HepG2 (cell line): ENCODE data around the gene SEC14L5. TPM values are rescaled to one million over a fixed set of nuclear protein-coding genes. Genes with fewer than 3 reads are reported as not detected.

Experiments
- ARID2 ChIP-seq: sonication (generic); formaldehyde crosslinking; IDR thresholded peaks from 2 replicates; pipeline ENCODE4 v1.8.1; 2022; ENCODE audit warnings: mild to moderate bottlenecking, missing genetic modification reagents, borderline replicate concordance
- ELF1 ChIP-seq: sonication (generic); formaldehyde crosslinking; IDR thresholded peaks from 2 replicates; pipeline ENCODE4 v1.4.0; 2020; ENCODE audit warnings: missing genetic modification reagents
- HNRNPUL1 ChIP-seq: fragments of 200-400 bp; formaldehyde crosslinking; IDR thresholded peaks from 2 replicates; pipeline ENCODE4 v1.6.1; 2017; ENCODE audit warnings: low read depth, mild to moderate bottlenecking, low read length, moderate library complexity
- HOXA3 ChIP-seq: sonication (generic); formaldehyde crosslinking; IDR thresholded peaks from 2 replicates; pipeline ENCODE4 v1.5.0; 2020; ENCODE audit warnings: missing genetic modification reagents
- KAT8 ChIP-seq: IDR thresholded peaks from 2 replicates; pipeline ENCODE4 v1.6.1; 2016; ENCODE audit warnings: missing genetic modification reagents, missing compliant biosample characterization
- MAF1 ChIP-seq: sonication (generic); formaldehyde crosslinking; IDR thresholded peaks from 2 replicates; pipeline ENCODE4 v1.5.0; 2020; ENCODE audit warnings: missing genetic modification reagents, borderline replicate concordance
- MYNN ChIP-seq: sonication (generic); formaldehyde crosslinking; IDR thresholded peaks from 2 replicates; pipeline ENCODE4 v1.4.0; 2020; ENCODE audit warnings: mild to moderate bottlenecking, low read depth, missing genetic modification reagents
- REL ChIP-seq: sonication (generic); formaldehyde crosslinking; conservative IDR thresholded peaks from 2 replicates; pipeline ENCODE4 v1.8.0; 2022; ENCODE audit warnings: mild to moderate bottlenecking, missing genetic modification reagents, moderate library complexity
- RELA ChIP-seq: sonication (generic); formaldehyde crosslinking; IDR thresholded peaks from 2 replicates; pipeline ENCODE4 v1.4.0; 2020; ENCODE audit warnings: missing genetic modification reagents
- SAFB2 ChIP-seq: sonication (generic); formaldehyde crosslinking; IDR thresholded peaks from 2 replicates; pipeline ENCODE4 v1.5.1; 2020; ENCODE audit warnings: missing genetic modification reagents, low read depth, mild to moderate bottlenecking, borderline replicate concordance
- ZNF136 ChIP-seq: sonication (generic); formaldehyde crosslinking; IDR thresholded peaks from 2 replicates; pipeline ENCODE4 v1.8.1; 2022; ENCODE audit warnings: low read depth, mild to moderate bottlenecking, moderate library complexity, missing genetic modification reagents
- ZNF232 ChIP-seq: sonication (generic); formaldehyde crosslinking; IDR thresholded peaks from 2 replicates; pipeline ENCODE4 v1.4.0; 2020; ENCODE audit warnings: missing genetic modification reagents, borderline replicate concordance
- ZNF546 ChIP-seq: sonication (generic); formaldehyde crosslinking; conservative IDR thresholded peaks from 2 replicates; pipeline ENCODE4 v1.8.1; 2023; ENCODE audit warnings: mild to moderate bottlenecking, missing genetic modification reagents
- polyA plus RNA-seq, 8 experiments: library from polyadenylated mRNA; depleted of rRNA in 3 of 8; stranded (reverse) in 7 of 8; unstranded in 1 of 8; fragments of >200 nt; fragmentation: Illumina TruSeq in 4 of 8; extraction: Trizol in 4 of 8; gene quantifications; 2 replicates each; pipeline versions ENCODE4 v1.2.1 to v1.2.3, GENCODE V29; 2011 to 2016; ENCODE audit warnings: low read depth in 4 of 8, missing spikeins in 1 of 8, mixed read lengths in 1 of 8; ENCODE audit not compliant: insufficient read depth in 1 of 8
- total RNA-seq, 5 experiments: library from RNA; depleted of rRNA; stranded (reverse); fragments of >200 nt; fragmentation: Illumina TruSeq; extraction: Trizol; gene quantifications; 2 replicates each; pipeline ENCODE4 v1.2.3, GENCODE V29; 2016; ENCODE audit warnings: low read depth in 1 of 5
- TF ChIP-seq, protein P1 (sequence below): fragments of 450-650 bp; IDR thresholded peaks from 2 replicates; pipeline ENCODE4 v1.6.1; 2017; ENCODE audit warnings: mild to moderate bottlenecking
- TF ChIP-seq, protein P2 (sequence below): sonication (generic); formaldehyde crosslinking; IDR thresholded peaks from 2 replicates; pipeline ENCODE4 v1.4.0; 2020; ENCODE audit warnings: mild to moderate bottlenecking, missing genetic modification reagents
- TF ChIP-seq, protein P3 (sequence below): sonication (generic); formaldehyde crosslinking; IDR thresholded peaks from 2 replicates; pipeline ENCODE4 v1.4.0; 2020; ENCODE audit warnings: missing genetic modification reagents, mild to moderate bottlenecking, borderline replicate concordance
- TF ChIP-seq, protein P4 (sequence below): sonication (generic); formaldehyde crosslinking; IDR thresholded peaks from 2 replicates; pipeline ENCODE4 v1.8.1; 2023; ENCODE audit warnings: missing genetic modification reagents, mild to moderate bottlenecking, borderline replicate concordance
- TF ChIP-seq, protein P5 (sequence below): sonication (generic); formaldehyde crosslinking; IDR thresholded peaks from 2 replicates; pipeline ENCODE4 v1.4.0; 2020; ENCODE audit warnings: mild to moderate bottlenecking, missing genetic modification reagents
- TF ChIP-seq, protein P6 (sequence below): IDR thresholded peaks from 2 replicates; pipeline ENCODE4 v1.6.1; 2012; ENCODE audit warnings: inconsistent platforms

SEC14L5 gene
- total and polyA plus RNA-seq, 2 of the 13 experiments (the other 11 are each of a cell fraction or from before 2014, with no cell fraction given), result 0.40 to 0.42 TPM

DNA sequence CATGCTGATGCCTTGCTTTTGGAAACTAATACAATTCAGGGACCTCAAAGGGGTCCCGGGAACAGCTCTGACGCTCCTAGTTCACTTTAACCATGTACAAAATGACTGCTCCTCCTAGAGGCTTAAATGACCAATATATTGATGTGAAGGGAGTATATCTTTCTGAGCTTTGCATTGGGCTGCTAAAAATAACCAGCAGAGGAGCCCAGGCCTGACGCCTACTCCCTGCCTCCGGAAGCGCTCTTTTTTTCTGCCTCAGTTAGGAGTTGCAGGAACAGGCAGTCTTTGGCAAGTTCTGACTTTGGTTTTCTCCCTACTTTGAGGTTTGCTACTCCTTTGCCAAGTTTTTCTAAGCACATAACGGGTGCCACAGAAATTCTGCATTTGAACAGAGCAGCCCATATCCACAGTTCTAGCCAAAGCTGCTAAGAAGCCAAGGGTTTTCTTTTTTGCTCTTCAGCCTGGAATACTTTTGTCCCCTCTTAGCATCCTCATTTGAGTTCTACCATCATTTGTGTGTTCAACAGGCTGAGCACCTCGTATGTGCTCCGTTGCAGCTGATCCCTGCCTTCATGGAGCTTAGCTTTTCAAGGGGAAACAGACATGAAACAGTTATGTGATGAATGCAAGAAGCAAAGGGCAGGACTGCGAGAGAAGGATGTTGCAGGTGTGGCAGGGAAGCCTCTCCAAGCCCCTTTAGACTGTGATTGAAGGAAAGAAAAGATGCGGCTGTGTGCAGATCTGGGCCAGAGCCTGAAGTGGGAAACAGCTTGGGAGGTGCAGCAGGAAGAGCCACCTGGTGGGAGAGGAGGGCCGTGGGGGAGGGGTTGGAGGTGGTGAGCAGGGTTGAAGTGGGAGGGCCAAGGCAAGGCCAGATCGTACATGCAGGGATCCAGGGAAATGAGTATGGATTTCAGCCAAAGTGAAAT lies 78.4 kb downstream of the SEC14L5 start (continued):
- TF ChIP-seq, protein P1, sequence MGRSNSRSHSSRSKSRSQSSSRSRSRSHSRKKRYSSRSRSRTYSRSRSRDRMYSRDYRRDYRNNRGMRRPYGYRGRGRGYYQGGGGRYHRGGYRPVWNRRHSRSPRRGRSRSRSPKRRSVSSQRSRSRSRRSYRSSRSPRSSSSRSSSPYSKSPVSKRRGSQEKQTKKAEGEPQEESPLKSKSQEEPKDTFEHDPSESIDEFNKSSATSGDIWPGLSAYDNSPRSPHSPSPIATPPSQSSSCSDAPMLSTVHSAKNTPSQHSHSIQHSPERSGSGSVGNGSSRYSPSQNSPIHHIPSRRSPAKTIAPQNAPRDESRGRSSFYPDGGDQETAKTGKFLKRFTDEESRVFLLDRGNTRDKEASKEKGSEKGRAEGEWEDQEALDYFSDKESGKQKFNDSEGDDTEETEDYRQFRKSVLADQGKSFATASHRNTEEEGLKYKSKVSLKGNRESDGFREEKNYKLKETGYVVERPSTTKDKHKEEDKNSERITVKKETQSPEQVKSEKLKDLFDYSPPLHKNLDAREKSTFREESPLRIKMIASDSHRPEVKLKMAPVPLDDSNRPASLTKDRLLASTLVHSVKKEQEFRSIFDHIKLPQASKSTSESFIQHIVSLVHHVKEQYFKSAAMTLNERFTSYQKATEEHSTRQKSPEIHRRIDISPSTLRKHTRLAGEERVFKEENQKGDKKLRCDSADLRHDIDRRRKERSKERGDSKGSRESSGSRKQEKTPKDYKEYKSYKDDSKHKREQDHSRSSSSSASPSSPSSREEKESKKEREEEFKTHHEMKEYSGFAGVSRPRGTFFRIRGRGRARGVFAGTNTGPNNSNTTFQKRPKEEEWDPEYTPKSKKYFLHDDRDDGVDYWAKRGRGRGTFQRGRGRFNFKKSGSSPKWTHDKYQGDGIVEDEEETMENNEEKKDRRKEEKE, result no peak
- TF ChIP-seq REL (CRISPR knock-in tag) (0 out of 2 replicates have a peak, but pooled peaks have one; percentile 7), MAF1 (CRISPR knock-in tag) (no peak), HNRNPUL1 (no peak), ARID2 (CRISPR knock-in tag) (peak; percentile 89; the same call in 1 of the 2 replicates), ELF1 (CRISPR knock-in tag) (peak; percentile 18; the same call in 1 of the 2 replicates), RELA (CRISPR knock-in tag) (0 out of 2 replicates have a peak, but pooled peaks have one; percentile 67), ZNF136 (CRISPR knock-in tag) (no peak), ZNF546 (CRISPR knock-in tag) (no peak; the same call in 1 of the 2 replicates), SAFB2 (CRISPR knock-in tag) (no peak), MYNN (CRISPR knock-in tag) (no peak), HOXA3 (no peak), KAT8 (CRISPR knock-in tag) (no peak), ZNF232 (CRISPR knock-in tag) (0 out of 2 replicates have a peak, but pooled peaks have one; percentile 9)
- TF ChIP-seq, protein P2, sequence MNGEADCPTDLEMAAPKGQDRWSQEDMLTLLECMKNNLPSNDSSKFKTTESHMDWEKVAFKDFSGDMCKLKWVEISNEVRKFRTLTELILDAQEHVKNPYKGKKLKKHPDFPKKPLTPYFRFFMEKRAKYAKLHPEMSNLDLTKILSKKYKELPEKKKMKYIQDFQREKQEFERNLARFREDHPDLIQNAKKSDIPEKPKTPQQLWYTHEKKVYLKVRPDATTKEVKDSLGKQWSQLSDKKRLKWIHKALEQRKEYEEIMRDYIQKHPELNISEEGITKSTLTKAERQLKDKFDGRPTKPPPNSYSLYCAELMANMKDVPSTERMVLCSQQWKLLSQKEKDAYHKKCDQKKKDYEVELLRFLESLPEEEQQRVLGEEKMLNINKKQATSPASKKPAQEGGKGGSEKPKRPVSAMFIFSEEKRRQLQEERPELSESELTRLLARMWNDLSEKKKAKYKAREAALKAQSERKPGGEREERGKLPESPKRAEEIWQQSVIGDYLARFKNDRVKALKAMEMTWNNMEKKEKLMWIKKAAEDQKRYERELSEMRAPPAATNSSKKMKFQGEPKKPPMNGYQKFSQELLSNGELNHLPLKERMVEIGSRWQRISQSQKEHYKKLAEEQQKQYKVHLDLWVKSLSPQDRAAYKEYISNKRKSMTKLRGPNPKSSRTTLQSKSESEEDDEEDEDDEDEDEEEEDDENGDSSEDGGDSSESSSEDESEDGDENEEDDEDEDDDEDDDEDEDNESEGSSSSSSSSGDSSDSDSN, result 0 out of 2 replicates have a peak, but pooled peaks have one; percentile 28
- TF ChIP-seq, protein P3, sequence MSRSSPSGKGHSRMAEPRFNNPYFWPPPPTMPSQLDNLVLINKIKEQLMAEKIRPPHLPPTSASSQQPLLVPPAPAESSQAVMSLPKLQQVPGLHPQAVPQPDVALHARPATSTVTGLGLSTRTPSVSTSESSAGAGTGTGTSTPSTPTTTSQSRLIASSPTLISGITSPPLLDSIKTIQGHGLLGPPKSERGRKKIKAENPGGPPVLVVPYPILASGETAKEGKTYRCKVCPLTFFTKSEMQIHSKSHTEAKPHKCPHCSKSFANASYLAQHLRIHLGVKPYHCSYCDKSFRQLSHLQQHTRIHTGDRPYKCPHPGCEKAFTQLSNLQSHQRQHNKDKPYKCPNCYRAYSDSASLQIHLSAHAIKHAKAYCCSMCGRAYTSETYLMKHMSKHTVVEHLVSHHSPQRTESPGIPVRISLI (CRISPR knock-in tag), result peak; percentile 82
- TF ChIP-seq, protein P4, sequence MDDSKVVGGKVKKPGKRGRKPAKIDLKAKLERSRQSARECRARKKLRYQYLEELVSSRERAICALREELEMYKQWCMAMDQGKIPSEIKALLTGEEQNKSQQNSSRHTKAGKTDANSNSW (CRISPR knock-in tag), result no peak
- TF ChIP-seq, protein P5, sequence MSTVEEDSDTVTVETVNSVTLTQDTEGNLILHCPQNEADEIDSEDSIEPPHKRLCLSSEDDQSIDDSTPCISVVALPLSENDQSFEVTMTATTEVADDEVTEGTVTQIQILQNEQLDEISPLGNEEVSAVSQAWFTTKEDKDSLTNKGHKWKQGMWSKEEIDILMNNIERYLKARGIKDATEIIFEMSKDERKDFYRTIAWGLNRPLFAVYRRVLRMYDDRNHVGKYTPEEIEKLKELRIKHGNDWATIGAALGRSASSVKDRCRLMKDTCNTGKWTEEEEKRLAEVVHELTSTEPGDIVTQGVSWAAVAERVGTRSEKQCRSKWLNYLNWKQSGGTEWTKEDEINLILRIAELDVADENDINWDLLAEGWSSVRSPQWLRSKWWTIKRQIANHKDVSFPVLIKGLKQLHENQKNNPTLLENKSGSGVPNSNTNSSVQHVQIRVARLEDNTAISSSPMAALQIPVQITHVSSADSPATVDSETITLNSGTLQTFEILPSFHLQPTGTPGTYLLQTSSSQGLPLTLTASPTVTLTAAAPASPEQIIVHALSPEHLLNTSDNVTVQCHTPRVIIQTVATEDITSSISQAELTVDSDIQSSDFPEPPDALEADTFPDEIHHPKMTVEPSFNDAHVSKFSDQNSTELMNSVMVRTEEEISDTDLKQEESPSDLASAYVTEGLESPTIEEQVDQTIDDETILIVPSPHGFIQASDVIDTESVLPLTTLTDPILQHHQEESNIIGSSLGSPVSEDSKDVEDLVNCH (CRISPR knock-in tag), result no peak
- TF ChIP-seq, protein P6, sequence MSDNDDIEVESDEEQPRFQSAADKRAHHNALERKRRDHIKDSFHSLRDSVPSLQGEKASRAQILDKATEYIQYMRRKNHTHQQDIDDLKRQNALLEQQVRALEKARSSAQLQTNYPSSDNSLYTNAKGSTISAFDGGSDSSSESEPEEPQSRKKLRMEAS, result peak; percentile 28; the same call in 1 of the 2 replicates
